K562 (cell line): Measurements from ENCODE around the gene SYT14.

Source experiments
- ERF ChIP-seq: fragments of 450-650 bp; formaldehyde crosslinking; IDR thresholded peaks from 2 replicates; pipeline ENCODE4 v1.4.0; 2020; ENCODE audit warnings: mild to moderate bottlenecking, mixed read lengths
- ESRRA ChIP-seq: fragments of 450-650 bp; IDR thresholded peaks from 2 replicates; pipeline ENCODE4 v1.6.1; 2014; ENCODE audit warnings: low read depth, mild to moderate bottlenecking, moderate library complexity, borderline replicate concordance
- GATA2 ChIP-seq: sonication (generic); formaldehyde crosslinking; IDR thresholded peaks from 2 replicates; pipeline ENCODE4 v1.4.0; 2020; ENCODE audit warnings: mild to moderate bottlenecking, missing genetic modification reagents
- NFXL1 ChIP-seq: fragments of 450-650 bp; formaldehyde crosslinking; IDR thresholded peaks from 2 replicates; pipeline ENCODE4 v1.4.0; 2021; ENCODE audit warnings: mild to moderate bottlenecking
- NRF1 ChIP-seq, 2 experiments: fragments of 450-650 bp; IDR thresholded peaks in 1 of 2; conservative IDR thresholded peaks in 1 of 2; 2 replicates each; pipeline ENCODE4 v1.6.1; 2014; ENCODE audit warnings: mild to moderate bottlenecking in 2 of 2
- PML ChIP-seq: IDR thresholded peaks from 2 replicates; pipeline ENCODE4 v1.6.1; 2012; ENCODE audit warnings: low read length, inconsistent platforms
- POLR2A ChIP-seq: fragments of 450-650 bp; conservative IDR thresholded peaks from 2 replicates; pipeline ENCODE4 v1.6.1; 2016
- SIRT6 ChIP-seq: IDR thresholded peaks from one replicate; pipeline ENCODE4 v1.6.1; 2012; ENCODE audit warnings: low read depth, mild to moderate bottlenecking, control low read depth, inconsistent platforms, low read length, moderate library complexity
- SMARCB1 ChIP-seq: IDR thresholded peaks from 2 replicates; pipeline ENCODE4 v1.6.1; 2011; ENCODE audit warnings: improper control_type of control experiment, low read depth; ENCODE audit not compliant: insufficient read length
- SRF ChIP-seq, 2 experiments: fragments of 250-450, 450-650 bp in 1 of 2; sonication (Bioruptor Pico) in 1 of 2; sonication (generic) in 1 of 2; formaldehyde crosslinking; IDR thresholded peaks; 2 replicates each; pipeline versions ENCODE4 v1.5.0 to v1.5.1; 2020 to 2022; ENCODE audit warnings: mild to moderate bottlenecking in 1 of 2, missing genetic modification reagents in 1 of 2
- TCF7L2 ChIP-seq: fragments of 150-350 bp; IDR thresholded peaks from 2 replicates; pipeline ENCODE4 v1.6.1; 2016; ENCODE audit warnings: low read depth, mild to moderate bottlenecking, low read length, moderate library complexity
- TF ChIP-seq, protein P1 (sequence below), 3 experiments: IDR thresholded peaks in 2 of 3; conservative IDR thresholded peaks in 1 of 3; 2 replicates each; pipeline ENCODE4 v1.5.1; 2011 to 2012; ENCODE audit warnings: low read length in 3 of 3, mild to moderate bottlenecking in 3 of 3, control low read depth in 2 of 3, improper control_type of control experiment in 1 of 3, inconsistent platforms in 1 of 3, low read depth in 1 of 3, mixed read lengths in 1 of 3, moderate library complexity in 1 of 3; ENCODE audit not compliant: insufficient read depth in 2 of 3
- TF ChIP-seq, protein P2 (sequence below): sonication (generic); formaldehyde crosslinking; IDR thresholded peaks from 2 replicates; pipeline ENCODE4 v1.8.0; 2022; ENCODE audit warnings: mild to moderate bottlenecking, missing genetic modification reagents
- TF ChIP-seq, protein P3 (sequence below), 2 experiments: fragments of 450-650 bp in 1 of 2; sonication (generic) in 1 of 2; formaldehyde crosslinking in 1 of 2; IDR thresholded peaks in 1 of 2; conservative IDR thresholded peaks in 1 of 2; 2 replicates each; pipeline versions ENCODE4 v1.6.1 to v1.8.1; 2016 to 2023; ENCODE audit warnings: mild to moderate bottlenecking in 2 of 2, moderate library complexity in 2 of 2, inconsistent platforms in 1 of 2, missing genetic modification reagents in 1 of 2

DNA sequence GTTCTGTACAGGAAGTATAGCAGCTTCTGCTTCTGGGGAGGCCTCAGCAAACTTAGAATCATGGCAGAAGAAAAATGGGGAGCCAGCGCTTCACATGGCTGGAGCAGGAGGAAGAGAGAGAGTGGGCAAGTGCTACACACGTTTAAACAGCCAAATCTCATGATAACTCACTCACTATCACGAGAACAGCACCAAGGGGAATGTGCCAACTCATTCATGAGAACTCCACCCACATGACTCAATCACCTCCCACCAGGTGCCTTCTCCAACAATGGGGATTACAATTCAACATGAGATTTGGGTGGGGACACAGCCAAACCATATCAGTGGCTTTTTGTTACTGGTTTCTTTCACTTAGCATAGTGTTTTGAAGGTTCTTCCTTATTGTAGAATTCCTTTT, 138.6 kb downstream of the SYT14 start:
- TF ChIP-seq GATA2 (no peak), NRF1 (conservative IDR thresholded peaks at IDR 0.05 in 1 of 2, IDR thresholded peaks at IDR 0.05 in 1 of 2) (no peak), SMARCB1 (no peak), POLR2A (no peak), SRF (CRISPR knock-in tag; IDR thresholded peaks at IDR 0.05) (no peak), ERF (CRISPR knock-in tag) (no peak), PML (no peak), NFXL1 (CRISPR knock-in tag) (no peak), SIRT6 (no peak), TCF7L2 (no peak), ESRRA (no peak)
- TF ChIP-seq, protein P1, sequence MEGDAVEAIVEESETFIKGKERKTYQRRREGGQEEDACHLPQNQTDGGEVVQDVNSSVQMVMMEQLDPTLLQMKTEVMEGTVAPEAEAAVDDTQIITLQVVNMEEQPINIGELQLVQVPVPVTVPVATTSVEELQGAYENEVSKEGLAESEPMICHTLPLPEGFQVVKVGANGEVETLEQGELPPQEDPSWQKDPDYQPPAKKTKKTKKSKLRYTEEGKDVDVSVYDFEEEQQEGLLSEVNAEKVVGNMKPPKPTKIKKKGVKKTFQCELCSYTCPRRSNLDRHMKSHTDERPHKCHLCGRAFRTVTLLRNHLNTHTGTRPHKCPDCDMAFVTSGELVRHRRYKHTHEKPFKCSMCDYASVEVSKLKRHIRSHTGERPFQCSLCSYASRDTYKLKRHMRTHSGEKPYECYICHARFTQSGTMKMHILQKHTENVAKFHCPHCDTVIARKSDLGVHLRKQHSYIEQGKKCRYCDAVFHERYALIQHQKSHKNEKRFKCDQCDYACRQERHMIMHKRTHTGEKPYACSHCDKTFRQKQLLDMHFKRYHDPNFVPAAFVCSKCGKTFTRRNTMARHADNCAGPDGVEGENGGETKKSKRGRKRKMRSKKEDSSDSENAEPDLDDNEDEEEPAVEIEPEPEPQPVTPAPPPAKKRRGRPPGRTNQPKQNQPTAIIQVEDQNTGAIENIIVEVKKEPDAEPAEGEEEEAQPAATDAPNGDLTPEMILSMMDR (IDR thresholded peaks at IDR 0.05 in 2 of 3, conservative IDR thresholded peaks at IDR 0.05 in 1 of 3; ENCODE audit: insufficient read depth in 2 of 3, low read depth in 1 of 3, low read length in 3 of 3): no peak
- TF ChIP-seq, protein P2, sequence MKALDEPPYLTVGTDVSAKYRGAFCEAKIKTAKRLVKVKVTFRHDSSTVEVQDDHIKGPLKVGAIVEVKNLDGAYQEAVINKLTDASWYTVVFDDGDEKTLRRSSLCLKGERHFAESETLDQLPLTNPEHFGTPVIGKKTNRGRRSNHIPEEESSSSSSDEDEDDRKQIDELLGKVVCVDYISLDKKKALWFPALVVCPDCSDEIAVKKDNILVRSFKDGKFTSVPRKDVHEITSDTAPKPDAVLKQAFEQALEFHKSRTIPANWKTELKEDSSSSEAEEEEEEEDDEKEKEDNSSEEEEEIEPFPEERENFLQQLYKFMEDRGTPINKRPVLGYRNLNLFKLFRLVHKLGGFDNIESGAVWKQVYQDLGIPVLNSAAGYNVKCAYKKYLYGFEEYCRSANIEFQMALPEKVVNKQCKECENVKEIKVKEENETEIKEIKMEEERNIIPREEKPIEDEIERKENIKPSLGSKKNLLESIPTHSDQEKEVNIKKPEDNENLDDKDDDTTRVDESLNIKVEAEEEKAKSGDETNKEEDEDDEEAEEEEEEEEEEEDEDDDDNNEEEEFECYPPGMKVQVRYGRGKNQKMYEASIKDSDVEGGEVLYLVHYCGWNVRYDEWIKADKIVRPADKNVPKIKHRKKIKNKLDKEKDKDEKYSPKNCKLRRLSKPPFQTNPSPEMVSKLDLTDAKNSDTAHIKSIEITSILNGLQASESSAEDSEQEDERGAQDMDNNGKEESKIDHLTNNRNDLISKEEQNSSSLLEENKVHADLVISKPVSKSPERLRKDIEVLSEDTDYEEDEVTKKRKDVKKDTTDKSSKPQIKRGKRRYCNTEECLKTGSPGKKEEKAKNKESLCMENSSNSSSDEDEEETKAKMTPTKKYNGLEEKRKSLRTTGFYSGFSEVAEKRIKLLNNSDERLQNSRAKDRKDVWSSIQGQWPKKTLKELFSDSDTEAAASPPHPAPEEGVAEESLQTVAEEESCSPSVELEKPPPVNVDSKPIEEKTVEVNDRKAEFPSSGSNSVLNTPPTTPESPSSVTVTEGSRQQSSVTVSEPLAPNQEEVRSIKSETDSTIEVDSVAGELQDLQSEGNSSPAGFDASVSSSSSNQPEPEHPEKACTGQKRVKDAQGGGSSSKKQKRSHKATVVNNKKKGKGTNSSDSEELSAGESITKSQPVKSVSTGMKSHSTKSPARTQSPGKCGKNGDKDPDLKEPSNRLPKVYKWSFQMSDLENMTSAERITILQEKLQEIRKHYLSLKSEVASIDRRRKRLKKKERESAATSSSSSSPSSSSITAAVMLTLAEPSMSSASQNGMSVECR (CRISPR knock-in tag): no peak
- TF ChIP-seq, protein P3, sequence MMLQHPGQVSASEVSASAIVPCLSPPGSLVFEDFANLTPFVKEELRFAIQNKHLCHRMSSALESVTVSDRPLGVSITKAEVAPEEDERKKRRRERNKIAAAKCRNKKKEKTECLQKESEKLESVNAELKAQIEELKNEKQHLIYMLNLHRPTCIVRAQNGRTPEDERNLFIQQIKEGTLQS (IDR thresholded peaks at IDR 0.05): no peak
- TF ChIP-seq, protein P3 (CRISPR knock-in tag; conservative IDR thresholded peaks at IDR 0.05): no peak
